ENCODE data around the gene PTBP3. TPM values are rescaled to one million over a fixed set of nuclear protein-coding genes. Genes with fewer than 3 reads are reported as not detected.

The PTBP3 gene
- total RNA-seq: 10 to 100 TPM; 19.9 to 31.1 (median 25.5) TPM

DNA sequence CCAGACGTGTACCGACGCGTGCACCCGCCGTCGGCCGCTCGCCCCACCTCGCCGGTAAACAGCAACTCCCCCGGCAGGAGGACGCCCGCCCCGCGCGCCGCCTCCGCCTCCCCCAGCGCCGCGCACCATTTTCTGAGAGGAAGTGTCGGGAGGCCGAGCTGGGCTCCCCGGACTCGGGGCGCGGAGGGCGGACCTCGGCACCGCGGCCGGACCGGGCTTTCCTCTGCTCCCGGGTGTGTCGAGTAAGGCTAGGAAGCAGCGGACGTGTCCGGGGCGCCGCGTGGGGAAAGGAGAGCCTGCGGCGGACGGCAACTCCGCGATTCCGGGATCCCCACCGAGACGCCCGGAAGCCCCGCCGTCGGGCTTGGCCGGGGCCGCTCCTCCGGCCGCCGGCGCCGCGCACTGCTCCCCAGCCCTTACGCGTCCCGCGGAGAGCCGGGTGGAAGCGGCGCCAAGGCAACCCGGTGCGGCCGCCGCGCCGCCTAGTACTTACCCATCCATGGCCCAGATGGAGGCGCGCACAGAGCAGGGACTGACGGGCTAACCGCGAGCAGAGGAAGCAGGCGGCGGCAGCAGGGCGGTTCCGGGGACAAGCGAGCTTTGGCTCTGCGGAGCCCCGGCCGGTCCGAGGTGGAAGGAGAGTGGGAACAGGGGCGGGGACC lies at the start of gene PTBP3:
Gene PTBP3 (minus strand): TSS at position 643 of the 662 bp plus-strand sequence. CDS start 35,754 bp downstream, outside the sequence.
- peak; percentile 93 for DNase-seq (ENCODE audit: extremely low spot score)
- Histone ChIP-seq H3K9me3 (no peaks in the 10 kb centered on the region), H3K4me1 (peaks cover 11 to 36% (median 27%) of the 10 kb centered on the region in 4 donors), H3K4me3 (peak within 1 kb of the TSS; percentile 79 to 99 (median 94)), H3K27ac (replicated peaks in 1 of 4) (peak within 1 kb of the TSS; percentile 95 to 100 (median 99)), H3K27me3 (no peaks in the 10 kb centered on the region), H3K36me3 (no peaks in the 10 kb centered on the region)
- intact Hi-C loops (cut with DNase I): loop anchor here (5.0 to 10.0 kb wide), 5 partner anchors 44 to 578 kb away; partner anchors contain the start of genes SUSD1 and UGCG
- WGBS: 1% methylated on average over 51 of the region's 90 CpGs
- no peak for TF ChIP-seq CTCF (IDR thresholded peaks at IDR 0.05)
- TF ChIP-seq POLR2AphosphoS5 (IDR thresholded peaks at IDR 0.05): peak; percentile 68 to 90
- peak; percentile 62 for TF ChIP-seq POLR2A (IDR thresholded peaks at IDR 0.05; ENCODE audit: low read depth)

DNA sequence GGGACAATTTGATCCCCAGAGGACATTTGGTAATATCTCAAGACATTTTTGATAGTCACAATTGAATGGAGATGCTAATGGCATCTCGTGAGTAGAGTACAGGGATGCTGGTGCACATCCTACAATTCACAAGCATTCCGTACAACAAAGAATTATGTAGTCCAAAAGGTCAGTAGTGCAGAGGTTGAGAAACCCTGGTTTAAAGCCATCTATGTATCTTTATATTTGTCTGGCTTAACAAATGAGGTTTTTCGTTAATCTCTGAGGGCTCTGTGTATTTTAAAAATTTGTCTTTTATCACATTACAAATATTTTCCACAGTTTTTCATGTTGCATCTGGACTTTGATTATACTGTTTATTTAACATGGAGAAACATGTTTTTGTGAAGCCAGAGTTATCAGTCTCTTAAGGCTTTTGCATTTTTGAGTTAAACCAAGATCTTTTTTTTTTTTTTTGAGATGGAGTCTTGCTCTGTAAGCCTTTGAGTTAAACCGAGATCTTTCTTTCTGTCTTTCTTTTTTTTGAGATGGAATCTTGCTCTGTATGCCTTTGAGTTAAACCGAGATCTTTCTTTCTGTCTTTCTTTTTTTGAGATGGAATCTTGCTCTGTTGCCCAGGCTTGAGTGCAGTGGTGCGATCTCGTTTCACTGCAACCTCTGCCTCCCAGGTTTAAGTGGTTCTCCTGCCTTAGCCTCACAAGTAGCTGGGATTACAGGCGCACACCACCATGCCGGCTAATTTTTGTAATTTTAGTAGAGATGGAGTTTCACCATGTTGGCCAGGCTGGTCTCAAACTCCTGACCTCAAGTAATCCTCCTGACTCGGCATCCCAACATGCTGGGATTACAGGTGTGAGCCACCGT lies 49.3 kb upstream of the PTBP3 start:
- DNase-seq (ENCODE audit: extremely low spot score): no peak
- TF ChIP-seq CTCF (IDR thresholded peaks at IDR 0.05) (no peak), POLR2A (IDR thresholded peaks at IDR 0.05; ENCODE audit: low read depth) (no peak), POLR2AphosphoS5 (IDR thresholded peaks at IDR 0.05) (no peak), EP300 (IDR thresholded peaks at IDR 0.05) (no peak)
- intact Hi-C loops (cut with DNase I): no loop called here
- 82% methylated on average over 11 of the region's 11 CpGs for WGBS
- Histone ChIP-seq H3K27ac (replicated peaks in 1 of 4) (no peak overlapping the region), H3K4me3 (no peak overlapping the region), H3K9me3 (no peaks in the 10 kb centered on the region), H3K4me1 (peaks cover 36 to 61% (median 53%) of the 10 kb centered on the region in 4 donors), H3K27me3 (no peaks in the 10 kb centered on the region), H3K36me3 (peaks cover 0 to 7% (median under 1%) of the 10 kb centered on the region in 4 donors)

GRCh38 chr9:112382066-112382465 lies 48.6 kb upstream of the PTBP3 start:
- peaks cover 0 to 4% (median 0%) of the 10 kb centered on the region in 4 donors for H3K36me3 ChIP-seq
- no peak overlapping the region for H3K27ac ChIP-seq (replicated peaks in 1 of 4)
- no peak for DNase-seq (ENCODE audit: extremely low spot score)
- no peaks in the 10 kb centered on the region for H3K27me3 ChIP-seq
- H3K9me3 ChIP-seq: no peaks in the 10 kb centered on the region
- H3K4me1 ChIP-seq: peaks cover 42 to 68% (median 60%) of the 10 kb centered on the region in 4 donors
- 96% methylated on average over 7 of the region's 7 CpGs for WGBS
- H3K4me3 ChIP-seq: no peak overlapping the region
- no peak for TF ChIP-seq CTCF (IDR thresholded peaks at IDR 0.05)
- no peak for TF ChIP-seq POLR2A (IDR thresholded peaks at IDR 0.05; ENCODE audit: low read depth)
- no peak for TF ChIP-seq EP300 (IDR thresholded peaks at IDR 0.05)
- no peak for TF ChIP-seq POLR2AphosphoS5 (IDR thresholded peaks at IDR 0.05)
- intact Hi-C loops (cut with DNase I): no loop called here

GRCh38 chr9:112380825-112381221 lies 47.4 kb upstream of the PTBP3 start:
- intact Hi-C loops (cut with DNase I): no loop called here
- no peaks in the 10 kb centered on the region for H3K27me3 ChIP-seq
- H3K27ac ChIP-seq (replicated peaks in 1 of 4): peak overlapping the region; percentile 95 to 99 (median 98)
- no peak for DNase-seq (ENCODE audit: extremely low spot score)
- H3K4me1 ChIP-seq: peaks cover 45 to 70% (median 65%) of the 10 kb centered on the region in 4 donors
- 42% methylated on average over 7 of the region's 7 CpGs for WGBS
- no peaks in the 10 kb centered on the region for H3K36me3 ChIP-seq
- H3K4me3 ChIP-seq: peak overlapping the region; percentile 65 to 99 (median 84)
- TF ChIP-seq POLR2AphosphoS5 (IDR thresholded peaks at IDR 0.05): no peak
- no peak for TF ChIP-seq CTCF (IDR thresholded peaks at IDR 0.05)
- no peak for TF ChIP-seq EP300 (IDR thresholded peaks at IDR 0.05)
- TF ChIP-seq POLR2A (IDR thresholded peaks at IDR 0.05; ENCODE audit: low read depth): no peak
- H3K9me3 ChIP-seq: no peaks in the 10 kb centered on the region

Measured in esophagus muscularis mucosa (tissue), 4 donors.